HG02970 (cell line): ENCODE results near the gene SGMS1.
"Not testable (repeated sequence)": the region's sequence is repeated elsewhere in the genome, so short reads cannot be mapped to it uniquely, and the experiment has no call there.

Source experiments
- ATAC-seq: cut with Tn5 transposase; IDR thresholded peaks from one replicate; pipeline ENCODE4 v1.9.1; 2021; ENCODE audit warnings: mild to moderate bottlenecking, moderate library complexity, moderate number of reproducible peaks; ENCODE audit not compliant: unreplicated experiment, low FRiP score

The SGMS1 gene

DNA sequence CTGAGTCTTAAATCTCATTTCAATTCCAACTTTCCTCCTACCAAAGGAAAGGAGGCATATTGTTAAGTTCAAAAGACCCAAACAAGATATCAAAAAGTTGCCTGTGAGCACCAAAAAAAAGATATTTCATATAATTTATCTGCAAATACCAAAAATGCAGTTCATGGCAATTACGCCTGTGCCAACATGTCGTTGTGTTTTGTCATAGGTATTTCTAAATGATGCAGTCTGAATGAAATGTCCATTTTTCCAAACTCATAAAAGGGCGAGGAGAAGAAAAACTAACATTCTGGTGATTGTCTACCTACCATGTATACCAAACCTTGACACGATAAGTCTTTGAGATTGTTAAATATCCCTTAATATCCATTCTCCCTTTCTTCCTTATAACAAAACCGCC is 109.8 kb downstream of the SGMS1 start:
- ATAC-seq, result no peak

- no peak for ATAC-seq
Observed at GRCh38 chr10:50512743-50513416, 110.9 kb downstream of the SGMS1 start.

- ATAC-seq, result no peak
Observed at GRCh38 chr10:50512214-50512595, 111.6 kb downstream of the SGMS1 start.

DNA sequence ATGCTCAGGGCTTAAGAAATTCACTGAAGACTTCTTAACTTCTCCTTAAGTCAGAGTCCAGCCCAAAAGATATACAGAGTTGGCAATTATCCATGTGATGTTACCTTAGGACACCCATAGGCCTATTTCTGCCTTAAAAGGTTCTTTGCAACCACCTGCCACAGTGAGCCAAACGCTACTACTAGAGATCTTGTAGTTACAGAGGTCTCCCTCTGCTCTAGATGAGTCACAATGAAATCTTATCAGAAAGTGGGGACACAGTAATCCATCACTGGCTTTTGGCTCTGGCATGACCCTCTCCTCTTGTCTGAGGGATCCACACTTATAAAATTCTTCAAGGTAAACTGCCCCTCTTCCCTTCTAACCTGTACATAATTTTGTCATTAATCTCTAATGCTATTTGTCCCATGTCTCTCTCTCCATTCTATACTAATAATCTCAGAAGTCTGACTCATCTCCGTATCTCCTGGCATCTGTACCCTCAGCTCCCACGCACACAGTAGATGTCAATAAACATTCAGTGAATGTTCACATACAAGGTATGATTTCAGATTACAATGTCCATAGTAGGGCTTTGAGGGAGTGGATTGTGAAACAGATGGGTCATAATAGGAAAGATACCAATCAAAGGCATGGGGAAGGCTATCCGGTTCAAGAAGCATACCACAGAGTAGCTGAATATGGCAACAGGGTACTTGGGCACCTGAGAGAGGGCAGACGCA is 112.1 kb downstream of the SGMS1 start:
- peak; percentile 16 for ATAC-seq

GRCh38 chr10:50510517-50511473 is 113.0 kb downstream of the SGMS1 start:
- ATAC-seq, result no peak

DNA sequence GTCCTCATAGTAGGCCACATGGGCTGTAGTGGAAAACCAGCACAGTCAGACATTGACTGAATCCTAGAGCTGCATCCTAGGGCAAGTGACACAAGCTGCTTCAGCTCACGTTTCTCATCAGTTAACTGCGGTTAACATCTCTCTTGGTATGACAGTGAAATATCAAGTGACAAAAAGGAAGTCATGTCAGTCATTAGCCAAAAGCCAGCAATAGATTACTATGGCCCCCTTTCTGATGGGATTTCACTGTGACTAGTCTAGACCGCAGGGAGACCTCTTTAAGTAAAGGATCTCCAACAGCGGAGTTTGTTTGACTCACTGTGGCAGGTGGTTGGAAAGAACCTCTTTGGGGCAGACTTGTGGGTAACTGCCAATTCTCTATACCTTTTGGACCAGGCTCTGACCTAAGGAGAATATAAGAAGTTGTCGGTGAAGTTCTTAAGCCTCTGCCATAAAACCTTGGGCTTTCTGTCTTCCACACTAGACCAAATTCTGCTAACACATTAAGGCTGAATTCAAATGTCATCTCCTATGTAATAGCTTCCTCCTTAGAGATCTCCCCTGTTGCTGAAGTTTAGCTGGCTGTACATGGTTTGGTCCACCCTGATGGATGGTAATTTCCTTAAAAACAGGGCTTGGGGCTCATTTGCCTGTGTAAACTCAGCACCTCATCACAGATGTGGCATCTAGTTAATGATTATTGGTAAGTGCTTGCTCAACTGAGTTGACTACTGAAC is 115.3 kb downstream of the SGMS1 start:
- peak; percentile 68 for ATAC-seq

- ATAC-seq, result no peak
Observed at GRCh38 chr10:50506861-50507573, 116.7 kb downstream of the SGMS1 start.

GRCh38 chr10:50504389-50504788 is 119.4 kb downstream of the SGMS1 start:
- no peak for ATAC-seq

DNA sequence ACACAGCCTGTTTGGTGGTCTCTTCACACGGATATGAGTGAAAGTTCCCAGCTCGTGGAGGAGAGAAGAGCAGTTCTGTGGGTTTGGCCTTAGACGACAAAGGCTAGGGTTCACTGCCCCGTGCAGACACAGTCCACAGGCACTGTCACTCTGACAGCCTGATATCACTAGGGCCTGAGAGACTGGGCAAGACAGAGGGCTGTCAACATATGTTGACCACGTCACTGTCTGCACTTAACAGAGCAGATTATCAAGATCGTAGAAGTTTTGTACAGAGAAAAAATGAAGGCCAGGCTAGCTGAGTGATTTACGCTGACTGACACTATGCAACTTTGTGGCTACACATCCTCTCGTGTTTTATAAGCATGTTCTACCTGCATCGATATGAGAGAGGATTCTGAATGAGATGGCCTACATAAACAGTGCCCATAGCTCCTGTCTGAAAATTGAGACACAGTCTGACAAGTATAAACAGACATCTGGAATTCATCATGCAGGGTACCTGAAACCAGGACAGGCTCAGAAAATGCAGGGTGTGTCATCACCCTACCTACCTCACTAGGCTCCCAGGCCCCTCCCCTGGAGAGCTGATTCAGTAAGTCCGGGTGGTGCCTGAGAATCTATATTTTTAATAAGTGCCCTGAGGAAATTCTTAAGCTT is 120.0 kb downstream of the SGMS1 start:
- no peak for ATAC-seq

DNA sequence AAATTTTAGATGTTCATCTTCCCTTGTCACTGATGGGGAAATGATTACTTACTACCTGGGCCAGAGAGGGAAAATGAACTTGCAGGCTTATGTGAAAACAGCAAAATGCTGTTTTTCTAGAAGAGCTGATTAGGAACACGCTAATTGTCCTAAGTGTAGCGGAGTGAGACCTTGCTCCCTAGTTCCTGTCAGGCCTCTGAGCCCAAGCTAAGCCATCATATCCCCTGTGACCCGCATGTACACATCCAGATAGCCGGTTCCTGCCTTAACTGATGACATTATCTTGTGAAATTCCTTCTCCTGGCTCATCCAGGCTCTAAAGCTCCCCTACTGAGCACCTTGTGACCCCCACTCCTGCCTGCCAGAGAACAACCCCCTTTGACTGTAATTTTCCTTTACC is 120.6 kb downstream of the SGMS1 start:
- ATAC-seq, result not testable (repeated sequence)

DNA sequence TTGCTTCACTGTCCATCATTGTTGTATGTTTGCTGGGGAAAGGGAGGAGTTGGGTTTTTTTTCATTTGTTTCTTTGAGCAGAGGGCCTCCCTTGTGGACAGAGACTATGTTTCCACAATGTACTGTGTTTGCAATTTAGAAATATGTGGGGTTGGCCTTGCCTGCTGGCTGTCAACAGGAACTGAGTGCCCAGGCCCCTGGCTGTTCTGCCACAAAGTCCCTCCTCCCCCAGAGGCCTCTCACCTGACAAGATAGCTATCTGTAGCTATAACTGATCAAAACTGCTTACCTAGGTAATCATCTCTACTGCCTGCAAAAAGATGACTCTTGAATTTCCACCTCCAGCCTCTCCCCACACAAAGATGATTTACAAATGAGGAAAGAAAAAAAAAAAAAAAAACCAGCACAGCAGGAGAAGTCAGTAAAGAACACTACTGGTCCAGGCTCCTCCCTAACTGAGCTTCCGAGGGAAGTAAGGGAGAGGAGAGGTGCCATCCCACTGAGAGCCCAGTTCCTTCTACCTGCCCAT is 121.8 kb downstream of the SGMS1 start:
- no peak for ATAC-seq

DNA sequence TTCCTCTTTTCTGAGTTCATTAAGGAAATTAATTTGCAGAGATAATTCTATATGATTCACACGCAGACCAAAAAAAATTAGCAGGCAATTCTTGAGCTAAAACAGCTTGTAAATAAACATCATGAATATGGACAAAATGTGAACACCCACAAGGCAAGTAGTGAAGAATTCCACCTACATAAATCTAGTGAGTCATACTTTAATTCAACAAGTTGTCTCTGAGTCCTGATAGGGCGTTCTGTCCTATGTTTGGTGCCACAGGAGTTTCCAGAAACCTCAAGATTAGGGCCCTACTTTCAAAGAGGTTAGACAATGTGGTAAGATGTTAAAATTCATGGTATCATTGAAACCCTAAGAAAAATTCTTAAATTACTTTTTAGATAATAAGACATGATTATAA is 122.3 kb downstream of the SGMS1 start:
- ATAC-seq, result no peak

DNA sequence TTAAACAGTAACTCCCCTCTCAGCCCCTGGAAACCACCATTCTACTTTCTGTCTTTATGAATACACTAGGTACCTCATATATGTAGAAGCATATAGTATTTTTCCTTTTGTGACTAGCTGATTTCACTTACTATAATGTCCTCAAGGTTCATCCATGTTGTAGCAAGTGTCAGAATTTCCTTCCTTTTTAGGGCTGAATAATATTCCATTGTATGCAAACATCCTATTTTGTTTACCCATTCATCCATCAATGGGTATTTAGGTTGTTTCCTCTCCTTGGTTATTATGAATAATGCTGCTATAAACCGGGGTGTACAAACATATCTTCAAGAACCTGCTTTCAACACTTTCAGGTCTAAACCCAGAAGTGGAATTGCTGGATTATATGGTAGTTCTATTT is 125.3 kb downstream of the SGMS1 start:
- ATAC-seq, result no peak

DNA sequence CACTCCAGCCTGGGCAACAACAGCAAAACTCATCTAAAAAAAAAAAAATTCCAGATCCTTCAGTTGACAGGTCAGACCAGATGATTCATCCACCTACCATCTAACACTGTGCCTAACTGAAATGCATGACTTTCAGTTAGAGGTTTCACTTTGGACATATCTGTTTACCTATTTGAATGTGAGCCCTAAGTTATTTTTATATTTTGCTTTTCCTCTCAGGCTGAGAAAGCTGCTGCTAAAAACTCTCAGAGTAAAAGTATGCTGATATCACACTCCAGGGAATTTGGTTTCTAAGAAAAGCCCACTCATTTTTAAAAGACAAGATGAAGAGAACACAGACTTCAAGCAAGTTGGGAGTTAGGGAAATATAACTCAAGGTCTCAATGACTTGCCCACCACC is 126.0 kb downstream of the SGMS1 start:
- peak; percentile 89 for ATAC-seq

- ATAC-seq, result no peak
Observed at GRCh38 chr10:50496228-50496627, 127.5 kb downstream of the SGMS1 start.

- no peak for ATAC-seq
Observed at GRCh38 chr10:50490241-50490640, 133.5 kb downstream of the SGMS1 start.

DNA sequence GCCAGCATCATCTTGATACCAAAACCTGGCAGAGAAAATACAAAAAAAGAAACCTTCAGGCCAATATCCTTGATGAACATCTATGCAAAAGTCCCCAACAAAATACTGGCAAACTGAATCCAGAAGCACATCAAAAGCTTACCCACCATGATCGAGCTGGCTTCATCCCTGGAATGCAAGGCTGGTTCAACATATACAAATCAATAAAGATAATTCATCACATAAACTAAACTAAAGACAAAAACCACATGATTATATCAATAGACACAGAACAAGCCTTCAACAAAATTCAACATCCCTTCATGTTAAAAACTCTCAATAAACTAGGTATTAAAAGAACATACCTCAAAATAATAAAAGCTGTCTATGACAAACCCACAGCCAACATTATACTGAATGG is 139.2 kb downstream of the SGMS1 start:
- ATAC-seq, result not testable (repeated sequence)

- no peak for ATAC-seq
Observed at GRCh38 chr10:50480054-50481007, 143.4 kb downstream of the SGMS1 start.
